HT1080 (cell line): Measurements from ENCODE around the gene SEPTIN10. TPM values are rescaled to one million over a fixed set of nuclear protein-coding genes. Genes with fewer than 3 reads are reported as not detected.

ENCODE experiments used
- DNase-seq: peaks from one replicate; pipeline ENCODE4 v3.0.0-alpha.2; 2015; ENCODE audit warnings: low read depth
- total RNA-seq: library from RNA; depleted of rRNA; stranded (reverse); fragments of >200 nt; shearing (Covaris generic); gene quantifications from 2 replicates; pipeline ENCODE4 v1.2.3, GENCODE V29; 2014; rRNA removed

SEPTIN10 gene
- total RNA-seq, 1 experiment from 2014 or later = 45.2 TPM

DNA sequence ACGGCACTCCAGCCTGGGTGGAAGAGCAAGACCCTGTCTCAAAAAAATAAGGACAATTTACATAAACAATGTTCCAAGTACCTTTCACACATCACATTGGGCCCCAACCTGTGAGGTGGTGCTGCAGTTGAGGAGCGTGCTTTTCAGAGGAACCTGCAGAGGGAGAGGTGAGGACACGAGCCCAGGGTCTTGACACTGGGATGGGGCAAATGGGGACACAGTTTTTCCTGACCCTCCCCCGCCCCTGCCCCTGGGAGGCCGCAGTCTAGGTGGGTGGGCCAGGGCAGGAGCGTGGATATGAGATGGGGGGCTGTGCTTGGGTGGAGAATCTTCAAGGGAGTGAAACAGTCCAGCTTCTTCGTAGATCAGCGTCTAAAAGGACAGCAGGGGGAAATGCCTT is 112.9 kb downstream of the SEPTIN10 start:
- DNase-seq = no peak

DNA sequence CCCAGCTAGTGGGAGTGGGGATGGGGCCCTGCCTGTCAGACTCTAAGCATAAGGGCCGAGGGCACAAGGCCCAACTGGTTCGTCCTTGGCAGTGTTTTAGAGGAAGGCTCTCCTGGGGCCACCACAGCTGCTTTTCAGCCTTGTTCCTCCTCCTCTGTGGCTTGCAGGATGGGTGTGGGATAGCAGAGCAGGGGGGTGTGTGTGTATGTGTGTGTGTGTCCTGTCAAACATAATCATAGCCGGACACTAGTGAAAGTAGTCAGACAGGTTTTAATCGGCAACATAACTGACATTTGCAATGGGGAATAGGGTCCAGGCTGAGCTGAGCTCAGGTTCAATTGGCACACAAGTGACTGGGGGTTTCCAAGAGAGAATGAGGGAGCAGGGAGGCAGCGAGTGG is 114.2 kb downstream of the SEPTIN10 start:
- DNase-seq = no peak

DNA sequence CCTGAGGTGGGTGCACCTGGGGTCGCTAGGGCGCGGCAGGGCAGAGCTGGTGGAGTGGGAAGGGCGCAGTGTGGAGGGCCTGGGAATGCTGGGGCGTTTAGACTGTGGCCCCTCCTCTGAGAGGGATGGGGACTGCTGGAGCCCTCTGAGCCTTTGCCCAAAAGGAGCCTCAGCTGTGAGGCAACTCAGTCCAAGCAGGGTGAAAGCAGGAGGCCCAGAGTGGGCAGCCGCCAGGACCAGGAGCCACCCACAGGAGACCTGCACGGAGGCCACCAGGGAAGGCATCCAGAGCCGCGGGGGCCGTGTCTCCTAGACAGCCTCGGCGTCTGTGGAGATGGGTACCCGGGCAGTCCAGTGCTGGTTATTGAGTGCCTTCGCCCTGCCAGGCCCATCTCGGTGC is 114.9 kb downstream of the SEPTIN10 start:
- DNase-seq = no peak

DNA sequence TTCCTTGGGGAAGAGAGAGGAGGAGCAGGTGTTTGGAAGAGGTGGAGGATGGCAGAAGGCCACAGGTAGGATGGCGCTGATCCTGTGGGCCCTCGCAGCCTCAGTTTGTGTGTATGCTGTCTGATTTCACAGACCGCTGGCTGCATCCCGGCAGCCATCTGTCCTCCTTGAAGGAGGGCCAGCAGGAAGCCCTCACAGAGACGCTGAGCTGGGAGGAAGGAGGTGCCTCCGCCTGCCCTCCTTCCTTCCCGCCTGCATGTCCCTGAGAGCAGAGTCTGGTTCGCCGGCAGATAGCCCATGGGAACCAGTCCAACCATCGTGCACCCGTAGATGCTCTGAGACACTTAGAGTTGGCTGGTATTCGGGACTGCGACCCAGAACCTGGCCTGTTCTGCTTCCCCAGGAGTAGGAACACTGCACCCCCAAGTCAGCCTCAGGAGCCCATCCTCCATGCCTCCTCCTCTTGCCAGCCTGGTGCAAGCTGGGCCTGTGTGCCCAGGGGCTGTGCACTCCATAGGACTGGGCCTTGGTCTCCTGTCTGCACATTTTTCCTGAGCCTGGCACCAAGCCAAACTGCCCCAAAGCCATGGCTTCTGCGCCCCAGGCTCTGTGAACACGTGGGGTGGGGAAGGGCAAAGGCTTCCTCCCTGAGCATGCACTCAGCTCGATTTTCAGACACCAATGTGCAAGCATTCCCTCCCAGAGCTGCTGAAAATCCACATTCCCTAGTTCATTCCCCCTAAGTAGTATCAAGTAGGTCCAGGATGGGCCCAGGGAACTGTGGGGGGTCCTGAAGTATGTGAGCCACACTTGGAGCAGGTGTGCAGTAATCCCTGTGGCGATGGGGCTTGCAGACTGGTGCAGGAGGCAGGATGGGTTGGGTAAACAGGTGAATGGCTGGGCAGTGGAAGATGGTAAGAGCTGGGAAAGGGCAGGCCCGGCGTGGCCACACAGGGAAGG is 115.6 kb downstream of the SEPTIN10 start:
- no peak for DNase-seq

DNA sequence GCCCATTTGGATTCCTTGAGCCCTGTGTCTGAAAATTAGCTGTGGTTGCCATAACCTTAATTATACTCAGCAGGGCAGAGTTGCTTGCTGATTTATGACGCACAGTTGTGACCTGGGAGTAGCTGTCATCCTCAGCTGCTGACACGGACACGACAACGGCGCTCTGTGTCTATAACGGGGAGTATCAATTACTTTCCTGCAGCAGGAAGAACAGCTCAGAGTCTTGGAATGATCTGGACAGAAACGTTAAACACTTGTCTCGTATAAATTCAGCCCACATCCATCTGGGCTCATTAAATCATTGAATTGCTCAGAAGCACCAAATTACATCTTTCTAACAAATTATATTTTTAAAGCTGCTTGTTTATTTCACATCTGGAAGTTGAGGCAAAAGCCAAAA is 116.3 kb downstream of the SEPTIN10 start:
- DNase-seq = peak; percentile 83

DNA sequence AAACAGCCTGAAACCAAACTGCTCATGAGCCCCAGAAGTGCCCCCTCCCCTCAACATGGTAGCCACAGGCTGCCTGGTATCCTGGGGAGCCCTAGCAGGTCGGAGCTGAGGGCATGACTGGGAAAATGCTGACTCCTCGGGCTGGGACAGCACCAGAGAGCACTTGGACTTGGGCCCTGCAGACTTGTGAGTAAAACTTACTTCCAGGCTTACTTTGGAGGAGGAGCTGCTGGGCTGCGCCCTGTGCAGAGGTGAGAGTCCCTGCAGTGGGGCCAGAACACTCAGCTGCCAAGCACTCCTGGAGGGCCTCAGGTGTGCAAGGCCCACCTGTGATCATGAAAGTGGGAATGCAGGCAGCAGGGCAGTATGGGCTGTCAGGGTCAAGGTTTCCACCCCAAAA is 119.4 kb downstream of the SEPTIN10 start:
- DNase-seq = no peak

DNA sequence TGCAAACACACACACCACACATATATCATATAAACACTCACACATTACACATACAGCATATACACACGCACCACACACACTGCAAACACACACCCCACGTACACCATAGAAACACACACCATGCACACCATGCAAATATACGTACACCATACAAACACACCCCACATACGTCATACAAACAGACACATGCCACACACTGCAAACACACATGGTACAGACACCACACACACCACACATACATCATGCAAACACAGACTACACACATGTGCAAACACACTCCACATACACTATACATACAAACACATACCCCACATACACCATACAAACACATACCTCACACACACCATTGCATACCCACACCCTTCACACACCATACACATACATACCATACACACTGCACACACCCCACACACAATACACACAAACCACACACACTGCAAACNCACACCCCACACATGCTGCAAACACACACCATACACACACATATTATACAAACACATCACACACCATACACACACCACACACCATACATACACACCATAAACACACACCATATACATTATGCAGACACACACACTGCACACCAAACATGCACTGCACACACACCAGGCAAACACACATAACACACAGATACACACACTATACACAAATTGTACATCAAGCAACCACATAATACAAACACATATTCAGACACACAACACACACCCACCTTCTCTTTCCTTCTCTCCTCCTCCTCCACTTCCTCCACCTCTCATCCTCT is 120.4 kb downstream of the SEPTIN10 start:
- DNase-seq = no peak

Other genes starting within 250 kb of the SEPTIN10 start
- 13.1 and 14.9 TPM in 2 replicates for gene SOWAHC, start 398 bp upstream of the SEPTIN10 start, total RNA-seq
- 5.7 and 14.5 TPM in 2 replicates for gene RGPD5, start 180.3 kb upstream of the SEPTIN10 start, total RNA-seq